AG10803 (cell line): ENCODE measurements around the gene MAP10.

Experiments
- DNase-seq: peaks from one replicate; pipeline ENCODE4 v3.0.0; 2010; ENCODE audit warnings: low read depth
- H3K4me3 ChIP-seq: 2 replicates; pipeline ENCODE4 v1.5.1; 2011; ENCODE audit warnings: mild to moderate bottlenecking, low read length, control low read depth
- CTCF ChIP-seq: conservative IDR thresholded peaks from 2 replicates; pipeline ENCODE4 v1.5.1; 2011; ENCODE audit warnings: mild to moderate bottlenecking, low read length, control low read depth, inconsistent platforms

The MAP10 gene

DNA sequence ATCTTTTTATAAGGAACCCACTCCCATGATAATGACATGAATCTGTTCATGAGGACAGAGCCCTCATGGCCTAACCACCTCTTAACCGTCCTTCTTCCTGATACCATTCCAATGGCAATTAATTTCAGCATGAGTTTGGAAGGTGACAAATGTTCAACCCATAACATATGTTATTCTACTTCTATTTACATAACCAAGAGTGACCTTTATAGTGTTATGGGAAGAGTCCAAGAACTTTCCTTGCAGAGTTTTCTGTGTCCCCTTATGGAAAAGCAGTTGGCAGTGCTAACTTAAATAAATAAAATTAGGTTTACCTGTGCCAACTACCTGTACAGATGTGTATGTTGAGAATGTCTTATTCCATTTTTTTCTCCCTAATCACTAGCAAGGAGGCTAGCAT, 11.1 kb downstream of the MAP10 start:
- H3K4me3 ChIP-seq = no peak overlapping the region
- no peak for TF ChIP-seq CTCF
- DNase-seq = no peak

- DNase-seq = no peak
Observed at GRCh38 chr1:232818040-232818439, 12.8 kb downstream of the MAP10 start.

DNA sequence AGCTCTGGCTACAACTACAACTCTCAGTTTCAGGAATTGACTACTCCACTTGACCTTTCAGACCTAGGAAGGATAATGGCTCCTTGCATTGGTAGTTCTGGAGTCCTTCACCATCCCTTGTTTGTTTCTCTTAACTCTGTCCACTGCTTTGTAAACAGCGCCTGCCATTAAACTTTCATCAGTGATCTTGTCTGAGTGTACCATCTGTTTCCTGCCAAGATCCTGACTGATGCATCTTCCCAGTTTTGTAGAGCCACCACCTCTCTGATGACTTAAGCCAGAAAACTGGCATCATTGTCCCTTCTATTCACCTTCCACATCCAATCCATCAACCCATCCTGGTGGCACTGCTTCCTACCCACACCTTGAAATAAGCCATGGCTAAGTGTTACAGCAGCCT, 15.2 kb downstream of the MAP10 start:
- no peak for DNase-seq
- no peak for TF ChIP-seq CTCF
- no peak overlapping the region for H3K4me3 ChIP-seq

More at GRCh38 chr1:232818040-232818439, 12.8 kb downstream of the MAP10 start:
- no peak for TF ChIP-seq CTCF
- H3K4me3 ChIP-seq = no peak overlapping the region

- no peak for TF ChIP-seq CTCF
- DNase-seq = peak; percentile 22
- no peak overlapping the region for H3K4me3 ChIP-seq
Observed at GRCh38 chr1:232822530-232822929, 17.3 kb downstream of the MAP10 start.

- DNase-seq = no peak
- no peak for TF ChIP-seq CTCF
- H3K4me3 ChIP-seq = no peak overlapping the region
Observed at GRCh38 chr1:232826318-232826717, 21.1 kb downstream of the MAP10 start.

GRCh38 chr1:232830661-232831060, 25.4 kb downstream of the MAP10 start:
- H3K4me3 ChIP-seq = no peak overlapping the region
- TF ChIP-seq CTCF = no peak
- no peak for DNase-seq

DNA sequence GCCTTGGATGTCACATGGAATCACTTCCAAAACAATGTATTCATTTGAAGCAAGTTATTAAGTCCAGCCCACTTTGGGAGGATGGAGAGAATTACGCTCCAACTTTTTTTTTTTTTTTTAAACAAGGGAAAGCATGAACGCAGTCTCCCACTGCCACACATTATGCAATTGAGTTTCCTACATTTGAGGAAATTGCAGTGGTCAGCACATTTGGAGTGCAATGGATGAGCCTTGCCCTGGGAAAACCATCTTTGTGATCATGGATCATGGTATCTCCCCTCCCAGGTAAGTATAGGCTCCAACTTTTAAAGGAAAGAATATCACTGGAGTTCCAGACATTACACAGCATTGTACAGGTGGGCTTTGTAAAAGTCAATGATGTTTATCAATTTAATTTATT, 26.7 kb downstream of the MAP10 start:
- H3K4me3 ChIP-seq = no peak overlapping the region
- no peak for TF ChIP-seq CTCF

More for the DNA sequence above, 26.7 kb downstream of the MAP10 start:
- DNase-seq = no peak
